ENCODE results near the gene FXYD1.

The FXYD1 gene

GRCh38 chr19:35153701-35154524 lies 15.3 kb downstream of the FXYD1 start:
- no peak for TF ChIP-seq GATA2 (IDR thresholded peaks at IDR 0.05; ENCODE audit: low read depth, low read length)

- no peak for TF ChIP-seq GATA3 (IDR thresholded peaks at IDR 0.05; ENCODE audit: low read depth, low read length)
- TF ChIP-seq GATA2 (IDR thresholded peaks at IDR 0.05; ENCODE audit: low read depth, low read length), result no peak
Measured at GRCh38 chr19:35154525-35155406, 16.1 kb downstream of the FXYD1 start, which contains the start of gene FXYD5. TSS of gene FXYD5 (plus strand) at chr19:35154735. CDS start at chr19:35155551, 816 bp downstream.

- TF ChIP-seq GATA3 (IDR thresholded peaks at IDR 0.05; ENCODE audit: low read depth, low read length), result no peak
- no peak for TF ChIP-seq GATA2 (IDR thresholded peaks at IDR 0.05; ENCODE audit: low read depth, low read length)
Measured at GRCh38 chr19:35155441-35155840, 16.8 kb downstream of the FXYD1 start.

- TF ChIP-seq GATA2 (IDR thresholded peaks at IDR 0.05; ENCODE audit: low read depth, low read length), result no peak
- no peak for TF ChIP-seq GATA3 (IDR thresholded peaks at IDR 0.05; ENCODE audit: low read depth, low read length)
Measured at GRCh38 chr19:35155981-35156672, 17.5 kb downstream of the FXYD1 start.

GRCh38 chr19:35156673-35157014 lies 18.0 kb downstream of the FXYD1 start:
- TF ChIP-seq GATA2 (IDR thresholded peaks at IDR 0.05; ENCODE audit: low read depth, low read length) (no peak), GATA3 (IDR thresholded peaks at IDR 0.05; ENCODE audit: low read depth, low read length) (no peak)

- no peak for TF ChIP-seq GATA2 (IDR thresholded peaks at IDR 0.05; ENCODE audit: low read depth, low read length)
- no peak for TF ChIP-seq GATA3 (IDR thresholded peaks at IDR 0.05; ENCODE audit: low read depth, low read length)
Measured at GRCh38 chr19:35157431-35157830, 18.8 kb downstream of the FXYD1 start.

- TF ChIP-seq GATA2 (IDR thresholded peaks at IDR 0.05; ENCODE audit: low read depth, low read length) (no peak), GATA3 (IDR thresholded peaks at IDR 0.05; ENCODE audit: low read depth, low read length) (no peak)
Measured at GRCh38 chr19:35159606-35160005, 21.0 kb downstream of the FXYD1 start.

- TF ChIP-seq GATA2 (IDR thresholded peaks at IDR 0.05; ENCODE audit: low read depth, low read length) (no peak), GATA3 (IDR thresholded peaks at IDR 0.05; ENCODE audit: low read depth, low read length) (no peak)
Measured at GRCh38 chr19:35160629-35161433, 22.2 kb downstream of the FXYD1 start.

- no peak for TF ChIP-seq GATA2 (IDR thresholded peaks at IDR 0.05; ENCODE audit: low read depth, low read length)
- TF ChIP-seq GATA3 (IDR thresholded peaks at IDR 0.05; ENCODE audit: low read depth, low read length), result no peak
Measured at GRCh38 chr19:35161434-35161743, 22.8 kb downstream of the FXYD1 start.

- TF ChIP-seq GATA2 (IDR thresholded peaks at IDR 0.05; ENCODE audit: low read depth, low read length), result no peak
- TF ChIP-seq GATA3 (IDR thresholded peaks at IDR 0.05; ENCODE audit: low read depth, low read length), result no peak
Measured at GRCh38 chr19:35162471-35163326, 24.1 kb downstream of the FXYD1 start.

- no peak for TF ChIP-seq GATA3 (IDR thresholded peaks at IDR 0.05; ENCODE audit: low read depth, low read length)
- no peak for TF ChIP-seq GATA2 (IDR thresholded peaks at IDR 0.05; ENCODE audit: low read depth, low read length)
Measured at GRCh38 chr19:35164418-35164817, 25.8 kb downstream of the FXYD1 start.

GRCh38 chr19:35165200-35166058 lies 26.8 kb downstream of the FXYD1 start:
- no peak for TF ChIP-seq GATA3 (IDR thresholded peaks at IDR 0.05; ENCODE audit: low read depth, low read length)
